ENCODE data around the gene MKRN2.

Gene MKRN2

GRCh38 chr3:12556314-12556689 is 585 bp upstream of the MKRN2 start:
- DNase-seq = no peak

GRCh38 chr3:12557473-12558100 is 700 bp downstream of the MKRN2 start:
- peak; percentile 64 for DNase-seq

- DNase-seq = no peak
Measured at GRCh38 chr3:12558706-12559105, 1.8 kb downstream of the MKRN2 start.

- no peak for DNase-seq
Measured at GRCh38 chr3:12559520-12559919, 2.6 kb downstream of the MKRN2 start.

- DNase-seq = no peak
Measured at GRCh38 chr3:12560505-12561190, 3.8 kb downstream of the MKRN2 start.

- DNase-seq = no peak
Measured at GRCh38 chr3:12561397-12561796, 4.5 kb downstream of the MKRN2 start.

GRCh38 chr3:12562451-12562850 is 5.6 kb downstream of the MKRN2 start:
- DNase-seq = no peak

GRCh38 chr3:12566976-12567375 is 10.1 kb downstream of the MKRN2 start:
- DNase-seq = no peak

GRCh38 chr3:12568747-12569146 is 11.9 kb downstream of the MKRN2 start:
- DNase-seq = no peak

- no peak for DNase-seq
Measured at GRCh38 chr3:12569836-12570235, 12.9 kb downstream of the MKRN2 start.

GRCh38 chr3:12571986-12572385 is 15.1 kb downstream of the MKRN2 start:
- no peak for DNase-seq

- no peak for DNase-seq
Measured at GRCh38 chr3:12574131-12574530, 17.2 kb downstream of the MKRN2 start.

- no peak for DNase-seq
Measured at GRCh38 chr3:12574661-12575060, 17.8 kb downstream of the MKRN2 start.

GRCh38 chr3:12577379-12577778 is 20.5 kb downstream of the MKRN2 start:
- DNase-seq = no peak

- DNase-seq = no peak
Measured at GRCh38 chr3:12578742-12579141, 21.9 kb downstream of the MKRN2 start.

- no peak for DNase-seq
Measured at GRCh38 chr3:12579456-12579855, 22.6 kb downstream of the MKRN2 start.

GRCh38 chr3:12579905-12580304 is 23.0 kb downstream of the MKRN2 start:
- no peak for DNase-seq

GRCh38 chr3:12582730-12583129 is 25.8 kb downstream of the MKRN2 start:
- no peak for DNase-seq

GRCh38 chr3:12583280-12583679 is 26.4 kb downstream of the MKRN2 start:
- DNase-seq = no peak

GRCh38 chr3:12584083-12584482 is 27.2 kb downstream of the MKRN2 start:
- DNase-seq = no peak

- DNase-seq = no peak
Measured at GRCh38 chr3:12585181-12585580, 28.3 kb downstream of the MKRN2 start.

- no peak for DNase-seq
Measured at GRCh38 chr3:12585970-12586369, 29.1 kb downstream of the MKRN2 start.

- no peak for DNase-seq
Measured at GRCh38 chr3:12586403-12586802, 29.5 kb downstream of the MKRN2 start.

GRCh38 chr3:12588039-12589009 is 31.4 kb downstream of the MKRN2 start:
- no peak for DNase-seq

All from OCI-M1 (cell line).